ENCODE results near the gene FSTL3. TPM values are rescaled to one million over a fixed set of nuclear protein-coding genes. Genes with fewer than 3 reads are reported as not detected.

The FSTL3 gene
- total and polyA plus RNA-seq, 2 of the 8 experiments (the other 6 are each of a cell fraction or from before 2014, with no cell fraction given) = 8.1 to 11.8 TPM

DNA sequence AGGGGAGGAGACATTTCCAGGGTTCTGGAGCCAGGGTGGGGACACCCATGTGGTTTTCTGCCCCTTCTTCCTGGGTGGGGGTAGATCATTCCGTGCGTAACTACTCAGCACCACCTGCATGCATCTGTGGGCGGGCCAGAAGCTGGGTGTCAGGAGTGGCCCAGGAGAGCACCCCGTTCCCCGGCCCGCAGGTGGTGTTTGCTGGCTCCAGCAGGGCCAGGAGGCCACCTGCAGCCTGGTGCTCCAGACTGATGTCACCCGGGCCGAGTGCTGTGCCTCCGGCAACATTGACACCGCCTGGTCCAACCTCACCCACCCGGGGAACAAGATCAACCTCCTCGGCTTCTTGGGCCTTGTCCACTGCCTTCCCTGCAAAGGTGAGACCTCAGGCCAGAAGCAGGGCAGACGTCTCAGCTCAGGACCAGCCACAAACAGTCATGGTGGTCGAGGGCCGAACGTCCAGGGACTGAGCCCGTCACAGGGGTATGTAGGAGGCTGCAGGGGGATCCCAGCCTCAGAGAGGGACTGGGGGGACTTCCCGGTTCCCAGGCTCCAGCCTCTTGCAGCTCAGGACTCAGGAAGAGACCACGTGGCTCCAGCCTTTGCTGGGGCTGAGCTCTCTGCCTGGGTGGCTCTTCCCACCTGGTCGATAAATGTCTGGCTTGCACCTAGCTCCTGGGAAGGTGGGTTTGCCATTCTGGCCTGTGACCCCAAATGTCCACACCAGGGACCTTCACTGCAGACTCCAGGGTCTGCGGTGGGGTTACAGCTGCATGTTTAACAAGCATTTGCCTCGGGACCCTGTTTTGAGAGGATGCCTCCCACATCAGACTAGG is 1.6 kb downstream of the FSTL3 start (continued):
- TF ChIP-seq POLR2A (IDR thresholded peaks at IDR 0.05; ENCODE audit: control extremely low read depth in 1 of 2, low read depth in 2 of 2, low read length in 2 of 2) (no peak), RNF2 (IDR thresholded peaks at IDR 0.05; ENCODE audit: borderline replicate concordance, low read depth, low read length, missing control alignments, poor library complexity, severe bottlenecking) (no peak), EP300 (IDR thresholded peaks at IDR 0.05; ENCODE audit: borderline replicate concordance in 1 of 2, low read depth in 2 of 2, low read length in 2 of 2) (no peak), SP1 (IDR thresholded peaks at IDR 0.05; ENCODE audit: low read depth, low read length) (no peak), CBX5 (IDR thresholded peaks at IDR 0.05; ENCODE audit: low read depth, low read length) (no peak)
